GM12874 (cell line): ENCODE results near the gene GRIN1.

Experiments used
- CTCF ChIP-seq: IDR thresholded peaks from 2 replicates; pipeline ENCODE4 v1.5.1; 2011; ENCODE audit warnings: low read depth, mild to moderate bottlenecking, control low read depth, low read length, moderate library complexity; ENCODE audit not compliant: insufficient read depth

The GRIN1 gene

GRCh38 chr9:137136261-137136880, 2.6 kb upstream of the GRIN1 start:
- no peak for TF ChIP-seq CTCF

- TF ChIP-seq CTCF = no peak
Measured at GRCh38 chr9:137136881-137137607, 1.9 kb upstream of the GRIN1 start.

- no peak for TF ChIP-seq CTCF
Measured at GRCh38 chr9:137138058-137138721, 764 bp upstream of the GRIN1 start.

- no peak for TF ChIP-seq CTCF
Measured at GRCh38 chr9:137139468-137140150, 655 bp downstream of the GRIN1 start.

GRCh38 chr9:137140151-137141012, 1.4 kb downstream of the GRIN1 start:
- TF ChIP-seq CTCF = no peak

- TF ChIP-seq CTCF = no peak
Measured at GRCh38 chr9:137141050-137141810, 2.3 kb downstream of the GRIN1 start.
